ENCODE data around the gene SRPK1. TPM values are rescaled to one million over a fixed set of nuclear protein-coding genes. Genes with fewer than 3 reads are reported as not detected.
A peak's percentile ranks its signal among the peaks of the same experiment; 100 is the strongest.

Gene SRPK1
- polyA plus RNA-seq, 4 donors: 33.6 to 51.9 (median 50.6) TPM

- no peak for DNase-seq (ENCODE audit: low read depth in 4 of 4, low spot score in 3 of 4)
Observed at GRCh38 chr6:35831257-35832007, 89.5 kb downstream of the SRPK1 start.

GRCh38 chr6:35829306-35829705 is 91.6 kb downstream of the SRPK1 start:
- no peak for DNase-seq (ENCODE audit: low read depth in 4 of 4, low spot score in 3 of 4)

DNA sequence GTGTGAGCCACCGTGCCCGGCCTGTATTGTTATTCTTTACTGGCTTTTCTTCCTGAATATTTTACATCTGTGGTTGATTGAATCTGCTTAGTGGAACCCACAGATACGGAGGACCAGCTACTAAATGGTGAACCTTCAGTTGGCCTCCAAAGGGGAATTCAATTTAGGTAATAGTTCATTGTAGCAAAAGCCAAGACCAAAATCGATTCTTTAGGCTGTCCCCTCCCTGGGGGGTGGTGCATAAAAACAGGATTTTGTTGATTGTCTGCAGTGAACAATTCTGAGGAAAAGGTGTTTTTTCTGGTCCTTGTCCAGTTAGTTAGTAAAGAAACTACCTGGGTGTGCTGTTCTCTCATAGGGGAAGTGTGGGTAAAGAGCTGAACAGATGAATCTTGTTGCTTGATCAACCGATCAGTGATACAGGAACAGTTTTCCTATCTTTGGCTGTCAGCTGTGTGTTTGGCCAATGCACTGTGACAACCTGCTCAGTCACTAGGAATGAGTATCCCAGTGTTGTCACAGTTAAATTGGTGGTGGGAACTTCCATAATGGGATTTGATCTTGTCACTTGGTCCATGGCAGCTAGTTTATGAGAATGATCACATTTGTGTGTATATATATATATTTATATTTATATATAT is 96.2 kb downstream of the SRPK1 start:
- DNase-seq (ENCODE audit: low read depth in 4 of 4, low spot score in 3 of 4): no peak

GRCh38 chr6:35823601-35824000 is 97.3 kb downstream of the SRPK1 start:
- no peak for DNase-seq (ENCODE audit: low read depth in 4 of 4, low spot score in 3 of 4)

DNA sequence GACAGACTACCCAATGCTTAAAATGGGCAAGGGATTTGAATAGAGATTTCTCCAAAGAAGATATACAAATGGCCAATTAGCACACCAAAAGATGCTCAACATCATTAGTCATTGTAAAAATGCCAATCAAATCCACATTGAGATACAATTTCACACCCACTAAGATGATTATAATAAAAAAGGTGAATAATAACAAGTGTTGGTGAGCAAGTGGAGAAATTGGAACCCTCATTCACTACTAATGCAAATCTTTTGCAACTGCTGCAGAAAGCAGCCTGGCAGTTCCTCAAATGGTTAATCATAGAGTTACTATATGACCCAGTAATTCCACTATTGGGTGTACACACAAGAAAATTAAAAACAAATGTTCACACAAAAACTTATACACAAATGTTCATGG is 103.4 kb downstream of the SRPK1 start:
- DNase-seq (ENCODE audit: low read depth in 4 of 4, low spot score in 3 of 4): no peak

GRCh38 chr6:35811699-35811995 is 109.3 kb downstream of the SRPK1 start:
- no peak for DNase-seq (ENCODE audit: low read depth in 4 of 4, low spot score in 3 of 4)

GRCh38 chr6:35810971-35811698 is 109.8 kb downstream of the SRPK1 start:
- DNase-seq (ENCODE audit: low read depth in 4 of 4, low spot score in 3 of 4): no peak

- DNase-seq (ENCODE audit: low read depth in 4 of 4, low spot score in 3 of 4): no peak
Observed at GRCh38 chr6:35809809-35810208, 111.1 kb downstream of the SRPK1 start.

DNA sequence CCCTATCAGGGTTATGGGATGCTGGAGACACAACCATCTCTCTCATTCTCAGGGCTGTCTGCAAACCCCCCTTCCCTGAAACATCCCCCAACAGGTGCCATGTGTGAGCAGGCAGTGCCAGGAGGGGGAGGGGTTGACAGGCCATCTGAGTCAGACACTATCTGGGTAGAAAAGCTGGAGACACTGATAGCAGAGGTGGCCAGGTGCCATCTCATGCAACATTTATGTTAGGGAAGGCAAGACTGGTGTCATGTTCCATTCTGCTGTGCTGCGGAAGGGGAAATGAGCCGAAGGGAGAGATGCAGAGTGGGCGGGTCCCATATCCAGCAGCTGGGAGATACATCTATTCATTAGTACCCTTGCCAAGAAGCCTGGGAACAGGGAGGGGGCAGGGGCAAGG is 112.2 kb downstream of the SRPK1 start:
- no peak for DNase-seq (ENCODE audit: low read depth in 4 of 4, low spot score in 3 of 4)

GRCh38 chr6:35804996-35805736 is 115.7 kb downstream of the SRPK1 start, which contains the start of gene LHFPL5:
LHFPL5 (plus strand) TSS chr6:35805352; CDS start chr6:35805671, 319 bp downstream.
- DNase-seq (ENCODE audit: low read depth in 4 of 4, low spot score in 3 of 4): peak; percentile 31 to 51 (median 42)

- no peak for DNase-seq (ENCODE audit: low read depth in 4 of 4, low spot score in 3 of 4)
Observed at GRCh38 chr6:35801148-35801547, 119.8 kb downstream of the SRPK1 start.

DNA sequence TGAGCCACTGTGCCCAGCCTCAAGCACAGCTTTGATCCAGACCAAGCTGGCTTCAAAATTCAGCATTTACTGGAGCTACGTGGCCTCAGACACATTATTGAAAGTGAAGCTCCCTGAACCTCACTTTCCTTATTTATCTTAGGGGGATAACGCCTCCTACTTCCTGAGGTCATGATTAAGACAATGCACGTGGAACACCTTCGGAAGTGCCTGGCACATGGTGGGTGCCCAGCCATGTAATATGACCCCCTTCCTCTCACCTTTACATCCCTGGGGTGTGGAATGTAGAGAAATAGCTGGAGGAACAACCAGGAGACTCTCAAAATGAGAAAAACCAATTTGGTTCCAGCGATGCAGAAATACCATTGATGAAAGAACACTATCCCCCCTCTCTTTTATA is 122.2 kb downstream of the SRPK1 start:
- DNase-seq (ENCODE audit: low read depth in 4 of 4, low spot score in 3 of 4): no peak

GRCh38 chr6:35797837-35798526 is 122.9 kb downstream of the SRPK1 start:
- no peak for DNase-seq (ENCODE audit: low read depth in 4 of 4, low spot score in 3 of 4)

GRCh38 chr6:35796236-35796635 is 124.7 kb downstream of the SRPK1 start:
- DNase-seq (ENCODE audit: low read depth in 4 of 4, low spot score in 3 of 4): no peak

DNA sequence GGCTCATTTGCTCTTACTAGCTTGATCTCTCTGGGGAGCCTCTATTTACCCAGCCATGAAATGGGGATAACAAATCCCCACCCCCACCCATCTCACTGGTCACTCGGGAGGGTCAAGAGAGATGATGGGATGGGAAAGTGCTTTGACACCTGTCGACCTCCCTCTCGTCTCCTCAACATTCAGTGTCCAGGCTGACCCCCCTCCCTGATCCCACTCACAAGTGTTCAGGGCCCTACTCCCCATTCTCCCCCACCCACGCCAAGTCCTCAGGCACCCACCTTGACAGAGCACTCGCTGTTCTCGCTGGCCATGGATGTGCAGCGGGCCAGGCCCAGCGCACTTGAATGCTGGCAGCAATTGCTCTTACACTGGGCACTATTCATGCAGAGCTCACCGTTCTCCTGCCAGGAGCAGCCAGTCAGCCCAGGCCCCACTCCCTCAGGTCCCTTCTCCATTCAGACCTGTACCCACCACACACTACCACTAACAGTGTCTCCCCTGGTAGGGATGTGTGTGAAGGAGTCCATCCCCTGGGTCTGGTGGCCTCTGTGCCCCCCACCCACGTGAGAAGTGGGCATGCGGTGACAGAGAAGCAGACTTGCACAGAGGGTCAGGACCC is 125.3 kb downstream of the SRPK1 start:
- no peak for DNase-seq (ENCODE audit: low read depth in 4 of 4, low spot score in 3 of 4)

GRCh38 chr6:35794536-35795452 is 126.1 kb downstream of the SRPK1 start:
- DNase-seq (ENCODE audit: low read depth in 4 of 4, low spot score in 3 of 4): no peak

DNA sequence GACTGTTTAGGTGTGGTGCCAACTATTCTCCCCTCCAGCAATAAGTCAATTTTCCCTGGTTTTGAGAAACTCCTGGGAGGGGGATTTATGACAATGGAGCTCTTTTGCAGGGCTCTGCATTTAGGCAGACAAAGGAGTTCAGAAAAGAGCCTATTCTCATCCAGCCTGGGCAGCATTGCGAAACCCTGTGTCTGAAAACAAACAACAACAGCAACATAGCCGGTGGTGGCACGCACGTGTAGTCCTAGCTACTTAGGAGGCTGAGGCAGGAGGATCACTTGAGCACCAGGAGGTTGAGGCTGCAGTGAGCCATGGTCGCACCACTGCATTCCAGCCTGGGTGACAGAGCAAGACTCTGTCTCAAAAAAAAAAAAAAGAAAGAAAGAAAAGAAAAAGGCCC is 130.2 kb downstream of the SRPK1 start:
- no peak for DNase-seq (ENCODE audit: low read depth in 4 of 4, low spot score in 3 of 4)

DNA sequence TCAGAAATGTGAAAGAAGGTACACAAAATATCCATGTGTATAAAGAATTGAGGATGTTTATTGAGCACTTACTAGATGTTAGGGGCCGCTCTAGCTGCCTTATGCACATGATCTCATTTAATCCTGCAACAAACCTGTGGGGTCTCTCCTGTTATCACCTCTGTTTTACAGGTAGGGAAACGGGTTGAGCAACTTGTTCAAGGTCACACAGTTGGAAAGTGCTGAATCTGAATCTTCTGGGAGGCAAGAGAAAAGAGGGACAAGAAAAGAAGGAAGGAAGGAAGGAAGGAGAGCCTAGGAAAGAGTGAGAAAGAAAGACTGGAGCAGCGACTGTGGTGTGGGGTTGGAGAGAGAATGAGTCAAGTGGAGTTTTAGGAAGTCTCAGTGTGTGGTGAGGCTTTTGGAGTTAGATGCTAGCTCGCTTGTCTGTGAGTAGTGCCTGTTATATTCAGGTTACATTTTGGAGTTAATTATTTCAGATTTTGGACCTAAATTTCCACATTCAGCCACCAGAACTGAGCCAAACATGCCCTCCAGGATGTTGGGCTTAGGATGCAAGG is 132.4 kb downstream of the SRPK1 start:
- no peak for DNase-seq (ENCODE audit: low read depth in 4 of 4, low spot score in 3 of 4)
